GM10266 (cell line): ENCODE results near the gene CAV1.

Experiments used
- DNase-seq: peaks from one replicate; pipeline ENCODE4 v3.0.0; 2012; ENCODE audit errors: extremely low spot score
- TF ChIP-seq, protein P1 (sequence below): IDR thresholded peaks from 2 replicates; pipeline ENCODE4 v1.5.1; 2012; ENCODE audit warnings: mild to moderate bottlenecking, low read depth; ENCODE audit not compliant: control insufficient read depth, insufficient read depth; ENCODE audit errors: missing control alignments

Gene CAV1

DNA sequence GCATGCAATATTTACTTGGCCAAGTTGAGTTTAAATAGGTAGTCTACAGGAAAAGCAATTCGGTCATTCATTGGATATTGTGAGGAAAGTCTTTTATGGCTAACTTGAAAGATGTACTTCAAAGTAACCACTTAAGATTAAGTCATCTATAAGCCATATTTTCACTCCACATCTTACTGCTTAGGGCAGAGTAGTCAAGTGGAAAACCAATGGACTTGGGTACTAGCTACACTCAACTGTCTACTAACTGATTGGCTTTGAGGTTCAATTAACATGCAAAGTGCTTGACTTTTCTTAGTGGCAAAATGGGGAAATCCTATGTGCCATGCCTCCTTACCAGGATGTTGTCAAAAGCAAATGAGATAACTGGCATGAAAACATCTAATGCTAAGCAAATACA is 51.0 kb downstream of the CAV1 start:
- no peak for DNase-seq
- TF ChIP-seq, protein P1, sequence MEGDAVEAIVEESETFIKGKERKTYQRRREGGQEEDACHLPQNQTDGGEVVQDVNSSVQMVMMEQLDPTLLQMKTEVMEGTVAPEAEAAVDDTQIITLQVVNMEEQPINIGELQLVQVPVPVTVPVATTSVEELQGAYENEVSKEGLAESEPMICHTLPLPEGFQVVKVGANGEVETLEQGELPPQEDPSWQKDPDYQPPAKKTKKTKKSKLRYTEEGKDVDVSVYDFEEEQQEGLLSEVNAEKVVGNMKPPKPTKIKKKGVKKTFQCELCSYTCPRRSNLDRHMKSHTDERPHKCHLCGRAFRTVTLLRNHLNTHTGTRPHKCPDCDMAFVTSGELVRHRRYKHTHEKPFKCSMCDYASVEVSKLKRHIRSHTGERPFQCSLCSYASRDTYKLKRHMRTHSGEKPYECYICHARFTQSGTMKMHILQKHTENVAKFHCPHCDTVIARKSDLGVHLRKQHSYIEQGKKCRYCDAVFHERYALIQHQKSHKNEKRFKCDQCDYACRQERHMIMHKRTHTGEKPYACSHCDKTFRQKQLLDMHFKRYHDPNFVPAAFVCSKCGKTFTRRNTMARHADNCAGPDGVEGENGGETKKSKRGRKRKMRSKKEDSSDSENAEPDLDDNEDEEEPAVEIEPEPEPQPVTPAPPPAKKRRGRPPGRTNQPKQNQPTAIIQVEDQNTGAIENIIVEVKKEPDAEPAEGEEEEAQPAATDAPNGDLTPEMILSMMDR, result no peak

DNA sequence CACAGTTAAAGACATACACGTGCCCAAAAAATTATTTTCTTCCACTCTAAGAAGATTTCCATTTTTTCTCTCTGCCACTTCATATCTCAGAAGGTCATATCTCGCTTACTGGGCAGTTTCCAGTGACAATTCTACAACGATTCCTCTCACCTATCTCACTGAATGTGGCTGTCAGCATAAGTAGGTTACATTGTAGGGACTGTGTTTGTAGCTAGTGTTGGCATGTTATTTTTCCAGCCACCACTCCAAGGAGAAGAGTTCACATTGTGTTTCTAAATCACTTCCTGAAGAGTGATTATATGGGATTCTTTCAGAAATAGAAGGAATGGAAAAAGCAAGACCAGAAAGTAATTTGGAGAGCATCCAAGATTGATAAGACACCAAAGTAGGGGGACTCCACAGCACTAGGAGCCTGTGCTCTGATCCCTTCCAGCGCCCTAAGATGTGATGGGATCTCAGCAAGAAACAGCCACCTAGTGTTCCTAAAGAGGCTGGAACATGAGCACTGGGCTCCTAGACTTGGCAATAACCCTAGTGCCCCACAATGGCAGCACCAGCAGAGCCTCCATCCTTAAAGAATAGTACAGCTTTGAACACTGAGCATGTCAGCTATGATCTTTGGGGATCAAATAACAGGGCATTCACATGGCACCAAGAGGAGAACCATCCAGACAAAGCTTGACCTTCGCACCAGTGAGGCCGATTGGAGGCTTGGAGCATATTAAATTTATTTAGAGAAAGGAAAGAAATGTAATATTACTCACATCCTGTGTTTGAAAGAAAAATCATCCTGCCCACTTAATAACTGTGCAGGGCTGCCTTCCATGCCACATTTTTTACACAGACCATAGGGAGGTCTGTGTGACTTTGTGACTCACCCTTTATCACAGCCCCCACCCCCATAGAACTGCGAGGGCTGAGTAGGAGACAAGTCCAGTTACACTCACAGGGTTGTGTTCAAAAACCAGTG is 51.8 kb downstream of the CAV1 start:
- TF ChIP-seq, protein P1, result no peak
- no peak for DNase-seq

DNA sequence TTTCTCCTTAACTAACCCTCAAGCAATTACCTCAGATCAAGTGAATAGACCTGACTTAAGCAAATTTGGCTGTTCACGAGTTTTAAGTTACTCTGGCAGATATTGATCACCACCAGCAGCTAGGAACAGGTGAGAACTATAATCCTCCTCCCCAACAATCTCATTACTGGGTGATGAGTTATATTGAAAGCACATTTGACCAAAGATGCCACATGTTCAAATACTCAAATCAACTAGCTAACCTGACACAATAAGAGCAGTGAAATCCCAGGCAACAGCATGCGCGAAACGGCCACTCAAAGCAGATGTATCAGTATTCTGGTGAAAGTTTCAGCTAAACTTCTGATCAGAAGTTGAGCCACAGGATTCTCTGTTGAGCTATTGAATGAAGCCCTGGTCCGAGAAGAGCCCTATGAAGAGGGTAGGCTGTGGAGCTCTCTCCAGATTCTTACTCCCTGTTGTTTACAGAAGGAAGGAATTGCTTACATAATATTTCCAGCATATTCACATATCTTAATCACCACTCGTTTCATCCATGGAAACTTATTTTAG is 52.6 kb downstream of the CAV1 start:
- DNase-seq, result peak; percentile 14
- TF ChIP-seq, protein P1, result no peak

DNA sequence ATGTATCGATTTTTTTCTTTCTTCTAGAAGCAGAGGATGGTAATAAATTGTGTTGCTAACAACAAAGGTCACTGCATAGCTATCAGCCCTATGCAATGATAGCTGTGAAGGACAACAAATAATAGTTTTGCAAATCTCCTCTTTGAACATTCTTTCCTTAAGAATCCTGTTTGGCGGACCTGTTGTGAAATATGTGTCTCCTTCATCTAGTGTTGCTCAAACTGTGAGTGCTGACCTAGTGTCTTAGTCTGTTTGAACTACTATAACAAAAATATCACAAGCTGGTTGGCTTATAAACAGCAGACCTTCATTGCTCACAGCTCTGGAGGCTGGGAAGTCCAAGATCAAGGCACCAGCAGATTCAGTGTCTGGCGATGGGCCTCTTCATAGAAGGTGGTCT is 53.7 kb downstream of the CAV1 start:
- TF ChIP-seq, protein P1, result no peak

DNA sequence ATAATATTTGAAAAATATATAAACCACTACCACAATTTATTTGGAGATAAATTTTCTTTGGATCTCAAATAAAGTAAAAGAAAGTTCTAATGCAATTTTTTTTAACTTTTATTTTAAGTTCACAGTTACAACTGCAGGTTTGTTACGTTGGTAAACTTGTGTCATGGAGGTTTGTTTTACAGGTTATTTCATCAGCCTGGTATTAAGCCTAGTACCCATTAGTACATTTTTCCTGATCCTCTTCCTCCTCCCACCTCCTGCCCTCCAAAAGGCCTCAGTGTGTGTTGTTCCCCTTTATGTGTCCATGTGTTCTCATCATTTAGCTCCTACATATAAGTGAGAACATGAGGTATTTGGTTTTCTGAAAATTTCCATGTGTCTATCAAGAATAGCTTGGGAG is 54.5 kb downstream of the CAV1 start:
- TF ChIP-seq, protein P1, result no peak
- no peak for DNase-seq

More for the DNA sequence above, 53.7 kb downstream of the CAV1 start:
- DNase-seq, result no peak

DNA sequence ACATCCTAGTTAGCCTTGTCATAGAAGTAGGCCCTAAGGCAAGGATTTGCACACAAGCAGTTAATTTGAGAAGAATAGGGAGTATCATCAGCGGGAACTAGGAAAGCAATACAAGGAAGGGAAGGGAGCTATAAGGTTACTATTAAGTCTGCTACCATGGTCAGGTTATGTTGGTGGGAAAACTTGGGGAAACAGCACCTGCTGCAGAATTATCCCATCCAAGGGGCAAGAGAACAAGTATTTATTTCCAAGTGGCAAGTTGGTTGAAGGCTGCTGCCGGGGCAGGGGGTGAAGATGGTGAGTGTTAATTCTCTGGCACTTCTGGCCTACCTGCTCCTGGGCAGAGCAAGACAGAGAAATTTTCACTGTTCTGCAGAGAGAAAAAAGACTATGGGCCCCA is 55.0 kb downstream of the CAV1 start:
- TF ChIP-seq, protein P1, result no peak
- DNase-seq, result no peak
